K562 (cell line): Measurements from ENCODE around the gene FGR. TPM values are rescaled to one million over a fixed set of nuclear protein-coding genes. Genes with fewer than 3 reads are reported as not detected.

ENCODE experiments used
- EP300 ChIP-seq: IDR thresholded peaks from 2 replicates; pipeline ENCODE4 v1.6.1; 2012; ENCODE audit warnings: low read length, improper control_type of control experiment
- JUN ChIP-seq, 2 experiments: sonication (generic) in 1 of 2; formaldehyde crosslinking in 1 of 2; IDR thresholded peaks; 2 replicates each; pipeline versions ENCODE4 v1.6.1 to v1.8.0; 2012 to 2022; ENCODE audit warnings: borderline replicate concordance in 2 of 2, mild to moderate bottlenecking in 2 of 2, improper control_type of control experiment in 1 of 2, low read depth in 1 of 2, low read length in 1 of 2, missing genetic modification reagents in 1 of 2
- MAZ ChIP-seq, 2 experiments: fragments of 450-650 bp in 1 of 2; sonication (generic) in 1 of 2; formaldehyde crosslinking; IDR thresholded peaks in 1 of 2; conservative IDR thresholded peaks in 1 of 2; 2 replicates each; pipeline versions ENCODE4 v1.4.0 to v1.5.0; 2020; ENCODE audit warnings: mild to moderate bottlenecking in 1 of 2, missing genetic modification reagents in 1 of 2
- POLR3A ChIP-seq: IDR thresholded peaks from 2 replicates; pipeline ENCODE4 v1.6.1; 2011; ENCODE audit warnings: borderline replicate concordance, mild to moderate bottlenecking, moderate library complexity; ENCODE audit not compliant: insufficient read length, insufficient read depth; ENCODE audit errors: extremely low read depth
- polyA plus RNA-seq, 8 experiments: library from polyadenylated mRNA; depleted of rRNA in 4 of 8; stranded (reverse) in 5 of 8; unstranded in 3 of 8; fragments of >200 nt; fragmentation: Nextera tagmentation in 2 of 8; fragmentation: Illumina TruSeq in 1 of 8; extraction: Ambion mirVana in 2 of 8; extraction: Trizol in 1 of 8; gene quantifications; 2 replicates each; pipeline versions ENCODE4 v1.2.1 to v1.2.3, GENCODE V29; 2011 to 2014; ENCODE audit warnings: inconsistent platforms in 1 of 8, missing spikeins in 1 of 8
- total RNA-seq, 7 experiments: library from RNA; depleted of rRNA in 6 of 7; stranded (reverse); fragments of >200 nt in 6 of 7; fragmentation: Illumina TruSeq in 2 of 7; extraction: Trizol in 2 of 7; gene quantifications; 2 replicates each; pipeline versions ENCODE4 v1.2.1 to v1.2.3, GENCODE V29; 2011 to 2021; ENCODE audit warnings: low replicate concordance in 1 of 7
- TF ChIP-seq, protein P1 (sequence below): fragments of 250-450 bp; sonication (Bioruptor Pico); IDR thresholded peaks from 2 replicates; pipeline ENCODE4 v1.8.0; 2022; ENCODE audit warnings: moderate library complexity, mild to moderate bottlenecking, inconsistent platforms
- TF ChIP-seq, protein P2 (sequence below): sonication (generic); formaldehyde crosslinking; IDR thresholded peaks from 2 replicates; pipeline ENCODE4 v1.9.0; 2022; ENCODE audit warnings: mild to moderate bottlenecking, missing genetic modification reagents
- TF ChIP-seq, protein P3 (sequence below): IDR thresholded peaks from 2 replicates; pipeline ENCODE4 v1.6.1; 2016; ENCODE audit warnings: missing genetic modification characterization, missing compliant biosample characterization
- TF ChIP-seq, protein P4 (sequence below), 2 experiments: fragments of 450-650 bp in 1 of 2; sonication (generic) in 1 of 2; formaldehyde crosslinking in 1 of 2; IDR thresholded peaks in 1 of 2; conservative IDR thresholded peaks in 1 of 2; 2 replicates each; pipeline versions ENCODE4 v1.6.1 to v1.8.1; 2016 to 2023; ENCODE audit warnings: mild to moderate bottlenecking in 2 of 2, moderate library complexity in 2 of 2, inconsistent platforms in 1 of 2, missing genetic modification reagents in 1 of 2
- TF ChIP-seq, protein P5 (sequence below): fragments of 250-450 bp; sonication (Bioruptor Pico); IDR thresholded peaks from 2 replicates; pipeline ENCODE4 v1.5.0; 2021; ENCODE audit warnings: mild to moderate bottlenecking, borderline replicate concordance
- TF ChIP-seq, protein P6 (sequence below): sonication (generic); formaldehyde crosslinking; IDR thresholded peaks from 2 replicates; pipeline ENCODE4 v1.8.0; 2022; ENCODE audit warnings: mild to moderate bottlenecking, missing genetic modification reagents

The FGR gene
- total and polyA plus RNA-seq, 9 of the 15 experiments (the other 6 are each of a cell fraction or from before 2014, with no cell fraction given) = 0.04 to 0.11 TPM; not detected in 7

DNA sequence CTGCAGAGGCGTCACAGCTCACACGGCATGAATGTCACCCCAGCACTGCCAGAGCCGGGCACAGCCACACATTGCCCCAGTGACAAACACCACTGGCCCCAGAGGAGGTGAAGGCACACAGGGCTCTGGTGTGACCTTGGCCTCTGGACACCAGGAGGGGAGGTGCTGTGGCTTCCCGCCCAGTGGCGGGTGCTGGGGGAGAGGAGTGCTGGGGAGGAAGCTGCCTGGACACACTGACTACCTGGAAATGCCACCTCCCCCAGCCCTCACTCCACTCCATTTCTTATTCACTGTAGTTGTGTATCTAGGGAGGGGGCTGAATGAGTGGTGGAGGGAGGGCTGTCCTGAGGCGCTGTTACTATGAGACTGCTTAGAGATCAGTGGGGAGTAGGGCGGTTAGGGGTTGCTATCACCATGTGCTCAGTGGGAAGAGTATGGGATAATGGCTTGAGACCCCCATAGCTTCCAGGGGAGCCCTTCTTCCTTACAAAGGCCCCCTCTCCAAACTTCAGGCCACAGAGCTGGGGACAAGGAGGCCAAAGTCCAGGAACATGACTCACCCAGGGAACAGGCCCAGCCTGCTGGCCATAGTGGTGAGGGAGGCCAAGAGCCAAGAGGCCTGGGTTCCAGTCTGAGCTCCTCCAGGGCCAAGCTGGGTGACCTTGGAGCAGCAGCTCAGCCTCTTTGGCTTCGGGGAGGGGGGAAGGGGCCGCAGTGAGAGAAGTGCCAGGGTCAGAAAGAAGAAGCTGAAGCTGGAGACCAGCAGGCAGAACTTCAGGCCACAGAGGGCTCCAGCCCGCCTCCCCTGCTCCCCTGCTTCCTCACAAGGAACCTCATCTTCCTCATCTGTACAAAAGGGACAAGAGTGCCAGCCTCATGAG lies 71.2 kb downstream of the FGR start (continued):
- TF ChIP-seq, protein P1, sequence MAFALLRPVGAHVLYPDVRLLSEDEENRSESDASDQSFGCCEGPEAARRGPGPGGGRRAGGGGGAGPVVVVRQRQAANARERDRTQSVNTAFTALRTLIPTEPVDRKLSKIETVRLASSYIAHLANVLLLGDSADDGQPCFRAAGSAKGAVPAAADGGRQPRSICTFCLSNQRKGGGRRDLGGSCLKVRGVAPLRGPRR = no peak
- TF ChIP-seq, protein P2, sequence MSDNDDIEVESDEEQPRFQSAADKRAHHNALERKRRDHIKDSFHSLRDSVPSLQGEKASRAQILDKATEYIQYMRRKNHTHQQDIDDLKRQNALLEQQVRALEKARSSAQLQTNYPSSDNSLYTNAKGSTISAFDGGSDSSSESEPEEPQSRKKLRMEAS (CRISPR knock-in tag) = peak; percentile 44; the same call in 1 of the 2 replicates
- no peak for TF ChIP-seq EP300
- TF ChIP-seq, protein P3, sequence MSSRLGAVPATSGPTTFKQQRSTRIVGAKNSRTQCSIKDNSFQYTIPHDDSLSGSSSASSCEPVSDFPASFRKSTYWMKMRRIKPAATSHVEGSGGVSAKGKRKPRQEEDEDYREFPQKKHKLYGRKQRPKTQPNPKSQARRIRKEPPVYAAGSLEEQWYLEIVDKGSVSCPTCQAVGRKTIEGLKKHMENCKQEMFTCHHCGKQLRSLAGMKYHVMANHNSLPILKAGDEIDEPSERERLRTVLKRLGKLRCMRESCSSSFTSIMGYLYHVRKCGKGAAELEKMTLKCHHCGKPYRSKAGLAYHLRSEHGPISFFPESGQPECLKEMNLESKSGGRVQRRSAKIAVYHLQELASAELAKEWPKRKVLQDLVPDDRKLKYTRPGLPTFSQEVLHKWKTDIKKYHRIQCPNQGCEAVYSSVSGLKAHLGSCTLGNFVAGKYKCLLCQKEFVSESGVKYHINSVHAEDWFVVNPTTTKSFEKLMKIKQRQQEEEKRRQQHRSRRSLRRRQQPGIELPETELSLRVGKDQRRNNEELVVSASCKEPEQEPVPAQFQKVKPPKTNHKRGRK (tag) = no peak
- TF ChIP-seq, protein P4, sequence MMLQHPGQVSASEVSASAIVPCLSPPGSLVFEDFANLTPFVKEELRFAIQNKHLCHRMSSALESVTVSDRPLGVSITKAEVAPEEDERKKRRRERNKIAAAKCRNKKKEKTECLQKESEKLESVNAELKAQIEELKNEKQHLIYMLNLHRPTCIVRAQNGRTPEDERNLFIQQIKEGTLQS (IDR thresholded peaks at IDR 0.05) = peak; percentile 84
- TF ChIP-seq, protein P4 (CRISPR knock-in tag; conservative IDR thresholded peaks at IDR 0.05) = no peak
- TF ChIP-seq JUN (IDR thresholded peaks at IDR 0.05; ENCODE audit: borderline replicate concordance, low read depth, low read length) = peak; percentile 19; the same call in 1 of the 2 replicates
- TF ChIP-seq JUN (CRISPR knock-in tag; IDR thresholded peaks at IDR 0.05; ENCODE audit: borderline replicate concordance) = no peak
- TF ChIP-seq, protein P5, sequence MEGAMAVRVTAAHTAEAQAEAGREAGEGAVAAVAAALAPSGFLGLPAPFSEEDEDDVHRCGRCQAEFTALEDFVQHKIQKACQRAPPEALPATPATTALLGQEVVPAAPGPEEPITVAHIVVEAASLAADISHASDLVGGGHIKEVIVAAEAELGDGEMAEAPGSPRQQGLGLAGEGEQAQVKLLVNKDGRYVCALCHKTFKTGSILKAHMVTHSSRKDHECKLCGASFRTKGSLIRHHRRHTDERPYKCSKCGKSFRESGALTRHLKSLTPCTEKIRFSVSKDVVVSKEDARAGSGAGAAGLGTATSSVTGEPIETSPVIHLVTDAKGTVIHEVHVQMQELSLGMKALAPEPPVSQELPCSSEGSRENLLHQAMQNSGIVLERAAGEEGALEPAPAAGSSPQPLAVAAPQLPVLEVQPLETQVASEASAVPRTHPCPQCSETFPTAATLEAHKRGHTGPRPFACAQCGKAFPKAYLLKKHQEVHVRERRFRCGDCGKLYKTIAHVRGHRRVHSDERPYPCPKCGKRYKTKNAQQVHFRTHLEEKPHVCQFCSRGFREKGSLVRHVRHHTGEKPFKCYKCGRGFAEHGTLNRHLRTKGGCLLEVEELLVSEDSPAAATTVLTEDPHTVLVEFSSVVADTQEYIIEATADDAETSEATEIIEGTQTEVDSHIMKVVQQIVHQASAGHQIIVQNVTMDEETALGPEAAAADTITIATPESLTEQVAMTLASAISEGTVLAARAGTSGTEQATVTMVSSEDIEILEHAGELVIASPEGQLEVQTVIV (CRISPR knock-in tag) = no peak
- TF ChIP-seq MAZ (CRISPR knock-in tag; conservative IDR thresholded peaks at IDR 0.05 in 1 of 2, IDR thresholded peaks at IDR 0.05 in 1 of 2) = peak in 1 of 2 experiments; percentile 76; a peak in 2 of 4 replicates
- TF ChIP-seq, protein P6, sequence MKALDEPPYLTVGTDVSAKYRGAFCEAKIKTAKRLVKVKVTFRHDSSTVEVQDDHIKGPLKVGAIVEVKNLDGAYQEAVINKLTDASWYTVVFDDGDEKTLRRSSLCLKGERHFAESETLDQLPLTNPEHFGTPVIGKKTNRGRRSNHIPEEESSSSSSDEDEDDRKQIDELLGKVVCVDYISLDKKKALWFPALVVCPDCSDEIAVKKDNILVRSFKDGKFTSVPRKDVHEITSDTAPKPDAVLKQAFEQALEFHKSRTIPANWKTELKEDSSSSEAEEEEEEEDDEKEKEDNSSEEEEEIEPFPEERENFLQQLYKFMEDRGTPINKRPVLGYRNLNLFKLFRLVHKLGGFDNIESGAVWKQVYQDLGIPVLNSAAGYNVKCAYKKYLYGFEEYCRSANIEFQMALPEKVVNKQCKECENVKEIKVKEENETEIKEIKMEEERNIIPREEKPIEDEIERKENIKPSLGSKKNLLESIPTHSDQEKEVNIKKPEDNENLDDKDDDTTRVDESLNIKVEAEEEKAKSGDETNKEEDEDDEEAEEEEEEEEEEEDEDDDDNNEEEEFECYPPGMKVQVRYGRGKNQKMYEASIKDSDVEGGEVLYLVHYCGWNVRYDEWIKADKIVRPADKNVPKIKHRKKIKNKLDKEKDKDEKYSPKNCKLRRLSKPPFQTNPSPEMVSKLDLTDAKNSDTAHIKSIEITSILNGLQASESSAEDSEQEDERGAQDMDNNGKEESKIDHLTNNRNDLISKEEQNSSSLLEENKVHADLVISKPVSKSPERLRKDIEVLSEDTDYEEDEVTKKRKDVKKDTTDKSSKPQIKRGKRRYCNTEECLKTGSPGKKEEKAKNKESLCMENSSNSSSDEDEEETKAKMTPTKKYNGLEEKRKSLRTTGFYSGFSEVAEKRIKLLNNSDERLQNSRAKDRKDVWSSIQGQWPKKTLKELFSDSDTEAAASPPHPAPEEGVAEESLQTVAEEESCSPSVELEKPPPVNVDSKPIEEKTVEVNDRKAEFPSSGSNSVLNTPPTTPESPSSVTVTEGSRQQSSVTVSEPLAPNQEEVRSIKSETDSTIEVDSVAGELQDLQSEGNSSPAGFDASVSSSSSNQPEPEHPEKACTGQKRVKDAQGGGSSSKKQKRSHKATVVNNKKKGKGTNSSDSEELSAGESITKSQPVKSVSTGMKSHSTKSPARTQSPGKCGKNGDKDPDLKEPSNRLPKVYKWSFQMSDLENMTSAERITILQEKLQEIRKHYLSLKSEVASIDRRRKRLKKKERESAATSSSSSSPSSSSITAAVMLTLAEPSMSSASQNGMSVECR = peak; percentile 53
- no peak for TF ChIP-seq POLR3A
